RCC 7860 (cell line): Measurements from ENCODE around the gene RB1.
"Not testable (repeated sequence)": the region's sequence is repeated elsewhere in the genome, so short reads cannot be mapped to it uniquely, and the experiment has no call there.

Experiments used
- DNase-seq: peaks from one replicate; pipeline ENCODE4 v3.0.0-alpha.2; 2015; ENCODE audit warnings: low spot score
- FAIRE-seq: peaks from 2 replicates; lab custom pipeline; 2012; peaks lifted over from hg19 to GRCh38; lab: Jason Lieb, UNC

The RB1 gene

GRCh38 chr13:48443442-48444208 is 140.1 kb downstream of the RB1 start:
- no peak for FAIRE-seq

GRCh38 chr13:48446464-48446863 is 142.9 kb downstream of the RB1 start:
- FAIRE-seq = no peak
- DNase-seq = no peak

More at GRCh38 chr13:48443442-48444208, 140.1 kb downstream of the RB1 start:
- DNase-seq = no peak

- DNase-seq = no peak
- FAIRE-seq = no peak
Measured at GRCh38 chr13:48448285-48448958, 144.9 kb downstream of the RB1 start.

- DNase-seq (no peak), FAIRE-seq (no peak)
Measured at GRCh38 chr13:48448959-48449614, 145.5 kb downstream of the RB1 start.

GRCh38 chr13:48449656-48450055 is 146.1 kb downstream of the RB1 start:
- DNase-seq = no peak
- FAIRE-seq = no peak

GRCh38 chr13:48451196-48451595 is 147.6 kb downstream of the RB1 start:
- FAIRE-seq, DNase-seq: not testable (repeated sequence)

GRCh38 chr13:48456546-48456945 is 153.0 kb downstream of the RB1 start:
- FAIRE-seq (no peak), DNase-seq (no peak)

GRCh38 chr13:48457578-48458242 is 154.2 kb downstream of the RB1 start:
- DNase-seq (no peak), FAIRE-seq (no peak)

GRCh38 chr13:48475230-48475629 is 171.7 kb downstream of the RB1 start:
- FAIRE-seq = no peak
- no peak for DNase-seq

- no peak for FAIRE-seq
Measured at GRCh38 chr13:48476215-48476614, 172.7 kb downstream of the RB1 start.

GRCh38 chr13:48476686-48477085 is 173.1 kb downstream of the RB1 start:
- DNase-seq (no peak), FAIRE-seq (no peak)

More at GRCh38 chr13:48476215-48476614, 172.7 kb downstream of the RB1 start:
- no peak for DNase-seq

GRCh38 chr13:48477191-48477855 is 173.8 kb downstream of the RB1 start:
- DNase-seq (no peak), FAIRE-seq (no peak)

- FAIRE-seq = no peak
Measured at GRCh38 chr13:48478391-48478790, 174.8 kb downstream of the RB1 start.

GRCh38 chr13:48483575-48483974 is 180.0 kb downstream of the RB1 start:
- no peak for DNase-seq
- no peak for FAIRE-seq

More at GRCh38 chr13:48478391-48478790, 174.8 kb downstream of the RB1 start:
- no peak for DNase-seq

- no peak for DNase-seq
- FAIRE-seq = no peak
Measured at GRCh38 chr13:48485432-48485831, 181.9 kb downstream of the RB1 start.

- FAIRE-seq (no peak), DNase-seq (no peak)
Measured at GRCh38 chr13:48486362-48486761, 182.8 kb downstream of the RB1 start.

GRCh38 chr13:48486836-48487235 is 183.3 kb downstream of the RB1 start:
- no peak for DNase-seq
- no peak for FAIRE-seq

- FAIRE-seq (no peak), DNase-seq (no peak)
Measured at GRCh38 chr13:48487968-48488367, 184.4 kb downstream of the RB1 start.

- FAIRE-seq (no peak), DNase-seq (no peak)
Measured at GRCh38 chr13:48488995-48489394, 185.4 kb downstream of the RB1 start.

- no peak for FAIRE-seq
- DNase-seq = no peak
Measured at GRCh38 chr13:48489666-48490065, 186.1 kb downstream of the RB1 start.

- DNase-seq (no peak), FAIRE-seq (no peak)
Measured at GRCh38 chr13:48490241-48490640, 186.7 kb downstream of the RB1 start.
